Cardiac muscle cell (in vitro differentiated cells and primary cell): ENCODE data around the gene COL16A1. TPM values are rescaled to one million over a fixed set of nuclear protein-coding genes. Genes with fewer than 3 reads are reported as not detected.

Source experiments
- DNase-seq, 2 donors: peaks; one replicate each; pipeline versions ENCODE4 v3.0.0 to v3.0.0-alpha.2; 2010 to 2017; ENCODE audit warnings: low read depth in 1 of 2, low spot score in 1 of 2
- H3K27ac ChIP-seq: fragments of 200-600 bp; sonication (generic); 2 replicates; pipeline ENCODE4 v1.5.1; 2016
- H3K27me3 ChIP-seq: fragments of 200-600 bp; sonication (generic); 2 replicates; pipeline ENCODE4 v1.6.0; 2016; ENCODE audit warnings: control low read depth
- H3K36me3 ChIP-seq: fragments of 200-600 bp; sonication (generic); 2 replicates; pipeline ENCODE4 v1.5.1; 2016; ENCODE audit warnings: control low read depth
- H3K4me1 ChIP-seq: fragments of 200-600 bp; sonication (generic); 2 replicates; pipeline ENCODE4 v1.8.1; 2017; ENCODE audit warnings: low read depth, mild to moderate bottlenecking, mixed run types
- H3K4me3 ChIP-seq: fragments of 200-600 bp; sonication (generic); 2 replicates; pipeline ENCODE4 v1.5.1; 2016; ENCODE audit warnings: mild to moderate bottlenecking
- H3K9me3 ChIP-seq: fragments of 200-600 bp; sonication (generic); 2 replicates; pipeline ENCODE4 v1.5.1; 2017; ENCODE audit warnings: low read depth, mild to moderate bottlenecking, control low read depth
- CTCF ChIP-seq: IDR thresholded peaks from 2 replicates; pipeline ENCODE4 v1.5.1; 2012; ENCODE audit warnings: low read depth, mild to moderate bottlenecking, low read length
- polyA plus RNA-seq: library from polyadenylated mRNA; unstranded; fragments of >200 nt; fragmentation: Nextera tagmentation; extraction: Ambion mirVana; gene quantifications from 2 replicates; pipeline ENCODE4 v1.2.1, GENCODE V29; 2016
- total RNA-seq: library from RNA; depleted of rRNA; stranded (reverse); fragments of >200 nt; gene quantifications from 2 replicates; pipeline ENCODE4 v1.2.3, GENCODE V29; 2016

COL16A1 gene
- total and polyA plus RNA-seq, 2 experiments from 2014 or later: 119 to 120 TPM

GRCh38 chr1:31731049-31731565, 27.3 kb upstream of the COL16A1 start:
- H3K4me1 ChIP-seq: no peaks in the 10 kb centered on the region
- no peak for DNase-seq
- peaks cover 30% of the 10 kb centered on the region for H3K36me3 ChIP-seq
- no peaks in the 10 kb centered on the region for H3K27me3 ChIP-seq
- no peaks in the 10 kb centered on the region for H3K9me3 ChIP-seq
- TF ChIP-seq CTCF: no peak
- H3K4me3 ChIP-seq: no peak overlapping the region
- no peak overlapping the region for H3K27ac ChIP-seq

GRCh38 chr1:31730336-31731048, 26.7 kb upstream of the COL16A1 start:
- DNase-seq: no peak
- no peak overlapping the region for H3K4me3 ChIP-seq
- no peak overlapping the region for H3K27ac ChIP-seq
- H3K9me3 ChIP-seq: no peaks in the 10 kb centered on the region
- no peaks in the 10 kb centered on the region for H3K4me1 ChIP-seq
- peaks cover 31% of the 10 kb centered on the region for H3K36me3 ChIP-seq
- H3K27me3 ChIP-seq: no peaks in the 10 kb centered on the region
- TF ChIP-seq CTCF: no peak

- Histone ChIP-seq H3K27me3 (no peaks in the 10 kb centered on the region), H3K27ac (no peak overlapping the region), H3K36me3 (peaks cover 32% of the 10 kb centered on the region), H3K4me3 (no peak overlapping the region), H3K4me1 (no peaks in the 10 kb centered on the region), H3K9me3 (no peaks in the 10 kb centered on the region)
- TF ChIP-seq CTCF: no peak
- no peak for DNase-seq
Measured at GRCh38 chr1:31727849-31728248, 24.0 kb upstream of the COL16A1 start.

- H3K9me3 ChIP-seq: no peaks in the 10 kb centered on the region
- no peak for TF ChIP-seq CTCF
Measured at GRCh38 chr1:31727195-31727594, 23.4 kb upstream of the COL16A1 start.

GRCh38 chr1:31726715-31727114, 22.9 kb upstream of the COL16A1 start:
- Histone ChIP-seq H3K27me3 (no peaks in the 10 kb centered on the region), H3K4me1 (no peaks in the 10 kb centered on the region), H3K27ac (no peak overlapping the region), H3K9me3 (no peaks in the 10 kb centered on the region), H3K4me3 (no peak overlapping the region), H3K36me3 (peaks cover 31% of the 10 kb centered on the region)
- DNase-seq: no peak
- TF ChIP-seq CTCF: no peak

More at GRCh38 chr1:31727195-31727594, 23.4 kb upstream of the COL16A1 start:
- no peak overlapping the region for H3K4me3 ChIP-seq
- H3K27me3 ChIP-seq: no peaks in the 10 kb centered on the region
- H3K27ac ChIP-seq: no peak overlapping the region
- no peaks in the 10 kb centered on the region for H3K4me1 ChIP-seq
- DNase-seq: no peak
- peaks cover 32% of the 10 kb centered on the region for H3K36me3 ChIP-seq
